Thyroid gland (tissue), 4 donors: ENCODE measurements around the gene CDH4.

ENCODE experiments used
- CTCF ChIP-seq, 6 experiments: fragments of 200-600 bp in 3 of 6; fragments of 450-650 bp in 3 of 6; sonication (generic) in 3 of 6; IDR thresholded peaks; one replicate each; pipeline ENCODE4 v1.5.1; 2016 to 2019; ENCODE audit warnings: antibody characterized with exemption in 6 of 6, mild to moderate bottlenecking in 2 of 6, inconsistent platforms in 1 of 6, moderate library complexity in 1 of 6
- POLR2A ChIP-seq, 2 donors: fragments of 450-650 bp; IDR thresholded peaks; one replicate each; pipeline ENCODE4 v1.6.1; 2017; ENCODE audit warnings: antibody characterized with exemption in 2 of 2, mild to moderate bottlenecking in 2 of 2, moderate library complexity in 1 of 2

GRCh38 chr20:61849822-61850221, 597.8 kb downstream of the CDH4 start:
- no peak for TF ChIP-seq CTCF (IDR thresholded peaks at IDR 0.05)
- TF ChIP-seq POLR2A (IDR thresholded peaks at IDR 0.05), result no peak
